Measurements from ENCODE around the gene INTS6L. TPM values are rescaled to one million over a fixed set of nuclear protein-coding genes. Genes with fewer than 3 reads are reported as not detected.

INTS6L gene
- total RNA-seq, 2 experiments from 2014 or later = 26.7 to 30.5 TPM

DNA sequence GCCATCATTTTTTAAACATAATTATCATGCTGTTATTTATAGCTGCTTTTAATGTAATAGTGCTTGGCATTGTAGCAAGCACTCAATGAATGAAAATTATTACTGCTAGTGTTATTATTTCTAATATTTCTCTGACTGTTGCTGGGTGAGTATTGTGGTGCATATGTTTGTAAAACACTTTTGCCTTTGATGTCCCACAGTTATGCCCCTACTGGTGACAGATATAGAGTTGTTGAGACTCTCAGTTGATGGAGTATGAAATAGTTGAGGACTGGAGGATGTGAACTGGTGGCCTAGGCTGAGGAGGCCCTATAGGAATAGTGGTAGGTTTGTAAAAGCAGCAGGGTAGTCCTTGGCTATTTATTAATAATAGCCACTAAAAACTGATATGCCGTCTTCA, 9.6 kb downstream of the INTS6L start:
- peaks cover 27% of the 10 kb centered on the region for H3K36me3 Mint-ChIP-seq (ENCODE audit: low read depth)
- Histone ChIP-seq H3K9me3 (ENCODE audit: control insufficient read depth in 1 of 2, insufficient read depth in 1 of 2, low read length in 2 of 2) (no peaks in the 10 kb centered on the region), H3K27ac (ENCODE audit: low read depth in 1 of 2, low read length in 2 of 2) (no peak overlapping the region), H3K4me1 (ENCODE audit: insufficient read depth, low read length) (peaks cover 3% of the 10 kb centered on the region), H3K4me3 (ENCODE audit: low read length) (no peak overlapping the region), H3K36me3 (ENCODE audit: insufficient read depth, low read length) (peaks cover 5% of the 10 kb centered on the region), H3K27me3 (ENCODE audit: control insufficient read depth in 1 of 2, insufficient read depth in 2 of 2, low read length in 2 of 2) (no peaks in the 10 kb centered on the region)
- TF ChIP-seq, protein P1, sequence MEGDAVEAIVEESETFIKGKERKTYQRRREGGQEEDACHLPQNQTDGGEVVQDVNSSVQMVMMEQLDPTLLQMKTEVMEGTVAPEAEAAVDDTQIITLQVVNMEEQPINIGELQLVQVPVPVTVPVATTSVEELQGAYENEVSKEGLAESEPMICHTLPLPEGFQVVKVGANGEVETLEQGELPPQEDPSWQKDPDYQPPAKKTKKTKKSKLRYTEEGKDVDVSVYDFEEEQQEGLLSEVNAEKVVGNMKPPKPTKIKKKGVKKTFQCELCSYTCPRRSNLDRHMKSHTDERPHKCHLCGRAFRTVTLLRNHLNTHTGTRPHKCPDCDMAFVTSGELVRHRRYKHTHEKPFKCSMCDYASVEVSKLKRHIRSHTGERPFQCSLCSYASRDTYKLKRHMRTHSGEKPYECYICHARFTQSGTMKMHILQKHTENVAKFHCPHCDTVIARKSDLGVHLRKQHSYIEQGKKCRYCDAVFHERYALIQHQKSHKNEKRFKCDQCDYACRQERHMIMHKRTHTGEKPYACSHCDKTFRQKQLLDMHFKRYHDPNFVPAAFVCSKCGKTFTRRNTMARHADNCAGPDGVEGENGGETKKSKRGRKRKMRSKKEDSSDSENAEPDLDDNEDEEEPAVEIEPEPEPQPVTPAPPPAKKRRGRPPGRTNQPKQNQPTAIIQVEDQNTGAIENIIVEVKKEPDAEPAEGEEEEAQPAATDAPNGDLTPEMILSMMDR (IDR thresholded peaks at IDR 0.05) = no peak
- no peak for DNase-seq
- ChIA-PET CTCF (no interaction called here), POLR2A (interaction anchor here (1.5 to 2.2 kb wide), 2 partner anchors 8 to 14 kb away, joined by 3 to 10 read pairs; no protein-coding TSS in a partner anchor)
- no peaks in the 10 kb centered on the region for H3K9me3 Mint-ChIP-seq
- H3K4me1 Mint-ChIP-seq (ENCODE audit: low read depth) = peaks cover 83% of the 10 kb centered on the region
- no peak overlapping the region for H3K4me3 Mint-ChIP-seq
- peak overlapping the region; percentile 35 for H3K27ac Mint-ChIP-seq
- intact Hi-C loops (cut with DNase I, micrococcal nuclease) = loop anchor here in 1 of 2 experiments (10.0 kb wide), 1 partner anchor 45 kb away; no protein-coding TSS in a partner anchor
- peak; percentile 58 for ATAC-seq (ENCODE audit: poor library complexity)
- H3K27me3 Mint-ChIP-seq = no peaks in the 10 kb centered on the region

DNA sequence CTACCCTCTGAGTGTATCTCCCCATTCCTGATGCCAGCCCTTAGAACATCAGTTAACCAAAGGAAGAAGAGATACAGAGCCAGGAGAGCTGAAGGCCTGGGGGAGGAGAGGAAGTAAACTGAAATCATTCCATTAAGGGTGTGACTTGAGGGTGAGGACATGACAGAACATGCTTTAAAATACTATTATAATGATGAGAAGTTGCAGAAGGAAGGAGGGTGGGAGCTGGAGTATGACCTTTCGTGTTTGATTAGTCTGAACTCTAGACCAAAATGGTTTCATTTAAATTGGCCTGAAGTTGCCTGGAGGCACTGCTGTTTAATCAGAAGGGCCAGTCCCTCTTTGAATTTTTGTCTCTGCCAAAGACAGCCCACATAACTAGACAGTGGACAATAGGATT, 11.4 kb downstream of the INTS6L start:
- intact Hi-C loops (cut with DNase I, micrococcal nuclease) = loop anchor here in 1 of 2 experiments (10.0 kb wide), 1 partner anchor 47 kb away; no protein-coding TSS in a partner anchor
- peak overlapping the region; percentile 54 for H3K27ac Mint-ChIP-seq
- Histone ChIP-seq H3K9me3 (ENCODE audit: control insufficient read depth in 1 of 2, insufficient read depth in 1 of 2, low read length in 2 of 2) (no peaks in the 10 kb centered on the region), H3K4me1 (ENCODE audit: insufficient read depth, low read length) (peaks cover 8% of the 10 kb centered on the region), H3K27ac (ENCODE audit: low read depth in 1 of 2, low read length in 2 of 2) (no peak overlapping the region), H3K4me3 (ENCODE audit: low read length) (no peak overlapping the region), H3K27me3 (ENCODE audit: control insufficient read depth in 1 of 2, insufficient read depth in 2 of 2, low read length in 2 of 2) (no peaks in the 10 kb centered on the region), H3K36me3 (ENCODE audit: insufficient read depth, low read length) (peaks cover 5% of the 10 kb centered on the region)
- ChIA-PET CTCF (interaction anchor here (1.6 kb wide), 1 partner anchor 16 kb away, joined by 4 read pairs; no protein-coding TSS in a partner anchor), POLR2A (interaction anchor here (2.2 kb wide), 1 partner anchor 10 kb away, joined by 10 read pairs; no protein-coding TSS in a partner anchor)
- peaks cover 81% of the 10 kb centered on the region for H3K4me1 Mint-ChIP-seq (ENCODE audit: low read depth)
- no peaks in the 10 kb centered on the region for H3K27me3 Mint-ChIP-seq
- DNase-seq = no peak
- ATAC-seq (ENCODE audit: poor library complexity) = no peak
- TF ChIP-seq, protein P1 (IDR thresholded peaks at IDR 0.05) = no peak
- H3K36me3 Mint-ChIP-seq (ENCODE audit: low read depth) = peaks cover 20% of the 10 kb centered on the region
- H3K9me3 Mint-ChIP-seq = no peaks in the 10 kb centered on the region
- H3K4me3 Mint-ChIP-seq = no peak overlapping the region

- H3K9me3 ChIP-seq (ENCODE audit: control insufficient read depth in 1 of 2, insufficient read depth in 1 of 2, low read length in 2 of 2) = no peaks in the 10 kb centered on the region
- H3K36me3 Mint-ChIP-seq (ENCODE audit: low read depth) = peaks cover 15% of the 10 kb centered on the region
- CTCF ChIA-PET = no interaction called here
- no peaks in the 10 kb centered on the region for H3K27me3 ChIP-seq (ENCODE audit: control insufficient read depth in 1 of 2, insufficient read depth in 2 of 2, low read length in 2 of 2)
- DNase-seq (no peak), ATAC-seq (ENCODE audit: poor library complexity) (no peak)
- intact Hi-C loops (cut with DNase I, micrococcal nuclease) = loop anchor here in 1 of 2 experiments (10.0 kb wide), 1 partner anchor 51 kb away; no protein-coding TSS in a partner anchor
- H3K36me3 ChIP-seq (ENCODE audit: insufficient read depth, low read length) = peaks cover 5% of the 10 kb centered on the region
- H3K4me1 Mint-ChIP-seq (ENCODE audit: low read depth) = peaks cover 82% of the 10 kb centered on the region
- POLR2A ChIA-PET = interaction anchor here (5.1 kb wide), 1 partner anchor 12 kb away, joined by 39 read pairs; the partner anchor contains the start of gene INTS6L
- H3K27ac Mint-ChIP-seq = peak overlapping the region; percentile 40
- H3K9me3 Mint-ChIP-seq = no peaks in the 10 kb centered on the region
- no peaks in the 10 kb centered on the region for H3K27me3 Mint-ChIP-seq
- TF ChIP-seq, protein P1 (IDR thresholded peaks at IDR 0.05) = no peak
- no peak overlapping the region for H3K4me3 Mint-ChIP-seq
- H3K27ac ChIP-seq (ENCODE audit: low read depth in 1 of 2, low read length in 2 of 2) = no peak overlapping the region
- peaks cover 11% of the 10 kb centered on the region for H3K4me1 ChIP-seq (ENCODE audit: insufficient read depth, low read length)
- H3K4me3 ChIP-seq (ENCODE audit: low read length) = no peak overlapping the region
These were observed 14.8 kb downstream of the INTS6L start for GRCh38 chrX:135535077-135535940.
